UCSD-AML1 (cell line): Measurements from ENCODE around the gene IL1R1.
"Not testable (repeated sequence)": the region's sequence is repeated elsewhere in the genome, so short reads cannot be mapped to it uniquely, and the experiment has no call there.

Experiments
- DNase-seq: peaks from one replicate; lab custom pipeline; 2025; ENCODE audit not compliant: unreplicated experiment; lab: John Stamatoyannopoulos, UW

The IL1R1 gene, protein sequence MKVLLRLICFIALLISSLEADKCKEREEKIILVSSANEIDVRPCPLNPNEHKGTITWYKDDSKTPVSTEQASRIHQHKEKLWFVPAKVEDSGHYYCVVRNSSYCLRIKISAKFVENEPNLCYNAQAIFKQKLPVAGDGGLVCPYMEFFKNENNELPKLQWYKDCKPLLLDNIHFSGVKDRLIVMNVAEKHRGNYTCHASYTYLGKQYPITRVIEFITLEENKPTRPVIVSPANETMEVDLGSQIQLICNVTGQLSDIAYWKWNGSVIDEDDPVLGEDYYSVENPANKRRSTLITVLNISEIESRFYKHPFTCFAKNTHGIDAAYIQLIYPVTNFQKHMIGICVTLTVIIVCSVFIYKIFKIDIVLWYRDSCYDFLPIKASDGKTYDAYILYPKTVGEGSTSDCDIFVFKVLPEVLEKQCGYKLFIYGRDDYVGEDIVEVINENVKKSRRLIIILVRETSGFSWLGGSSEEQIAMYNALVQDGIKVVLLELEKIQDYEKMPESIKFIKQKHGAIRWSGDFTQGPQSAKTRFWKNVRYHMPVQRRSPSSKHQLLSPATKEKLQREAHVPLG

DNA sequence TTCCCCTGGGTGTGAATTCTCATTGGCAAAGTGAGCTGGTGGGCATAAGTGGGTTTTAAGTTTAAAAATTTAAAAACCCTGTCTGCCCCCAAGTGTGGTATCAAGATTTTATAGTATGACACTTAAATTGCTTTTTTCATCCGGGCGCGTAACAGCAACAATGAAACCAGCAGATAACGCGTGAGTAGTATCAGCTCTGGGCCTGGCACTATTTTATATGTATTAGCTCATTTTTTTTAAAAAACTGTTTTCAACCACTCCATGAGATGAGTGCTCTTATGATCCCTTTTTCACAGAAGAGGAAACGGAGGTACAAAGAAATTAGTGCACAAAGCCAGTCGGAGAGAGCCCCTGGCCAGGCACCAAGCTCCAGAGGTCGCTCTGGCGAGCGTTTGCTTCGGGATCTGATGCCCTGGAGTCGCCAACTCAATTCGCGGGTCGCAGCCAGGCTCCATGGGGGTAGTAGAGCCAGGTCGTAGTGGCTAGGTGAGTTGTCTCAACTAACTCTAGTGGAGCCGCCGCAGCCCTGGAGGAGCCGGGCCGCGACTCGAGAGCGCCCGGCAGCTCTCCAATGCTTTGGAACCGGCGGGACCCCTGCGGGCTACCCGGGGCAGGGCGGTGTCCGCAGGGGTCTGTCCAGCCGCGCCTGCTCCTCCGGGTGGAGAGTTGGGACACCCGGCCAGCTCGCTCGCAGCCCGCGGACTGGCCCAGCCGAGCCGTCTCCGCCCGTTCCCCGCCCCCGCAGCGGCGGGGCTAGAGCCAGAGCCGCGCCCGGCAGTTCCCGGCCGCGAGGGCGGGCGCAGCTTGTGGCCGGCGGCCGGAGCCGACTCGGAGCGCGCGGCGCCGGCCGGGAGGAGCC lies at the start of gene IL1R1:
IL1R1 (plus strand) TSS at position 777 of the 859 bp plus-strand sequence. CDS start 14,979 bp downstream, outside the sequence.
- no peak for DNase-seq

GRCh38 chr2:102093662-102094061 lies 48.9 kb upstream of the IL1R1 start:
- no peak for DNase-seq

- DNase-seq: no peak
These were observed 47.6 kb upstream of the IL1R1 start for GRCh38 chr2:102094917-102095316.

- no peak for DNase-seq
These were observed 46.4 kb upstream of the IL1R1 start for GRCh38 chr2:102096103-102096502.

DNA sequence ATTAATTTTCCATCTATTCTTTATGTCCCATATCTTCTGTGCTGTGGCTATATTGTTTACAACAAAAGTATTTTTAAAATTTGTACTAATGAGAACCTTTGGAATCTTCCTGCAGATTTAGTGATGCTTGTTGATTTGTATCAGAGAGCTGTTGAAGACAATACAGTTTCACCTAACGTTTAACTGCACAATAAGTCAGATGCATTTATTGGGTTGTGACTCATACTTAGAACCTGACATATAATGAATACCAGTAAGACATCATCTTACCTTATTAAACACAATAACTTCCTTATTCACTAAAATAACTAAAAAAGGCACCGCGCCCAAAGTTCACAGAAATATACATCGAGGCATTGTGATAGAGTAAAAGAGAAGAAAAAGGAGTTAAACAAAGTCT lies 43.8 kb upstream of the IL1R1 start:
- DNase-seq: no peak

DNA sequence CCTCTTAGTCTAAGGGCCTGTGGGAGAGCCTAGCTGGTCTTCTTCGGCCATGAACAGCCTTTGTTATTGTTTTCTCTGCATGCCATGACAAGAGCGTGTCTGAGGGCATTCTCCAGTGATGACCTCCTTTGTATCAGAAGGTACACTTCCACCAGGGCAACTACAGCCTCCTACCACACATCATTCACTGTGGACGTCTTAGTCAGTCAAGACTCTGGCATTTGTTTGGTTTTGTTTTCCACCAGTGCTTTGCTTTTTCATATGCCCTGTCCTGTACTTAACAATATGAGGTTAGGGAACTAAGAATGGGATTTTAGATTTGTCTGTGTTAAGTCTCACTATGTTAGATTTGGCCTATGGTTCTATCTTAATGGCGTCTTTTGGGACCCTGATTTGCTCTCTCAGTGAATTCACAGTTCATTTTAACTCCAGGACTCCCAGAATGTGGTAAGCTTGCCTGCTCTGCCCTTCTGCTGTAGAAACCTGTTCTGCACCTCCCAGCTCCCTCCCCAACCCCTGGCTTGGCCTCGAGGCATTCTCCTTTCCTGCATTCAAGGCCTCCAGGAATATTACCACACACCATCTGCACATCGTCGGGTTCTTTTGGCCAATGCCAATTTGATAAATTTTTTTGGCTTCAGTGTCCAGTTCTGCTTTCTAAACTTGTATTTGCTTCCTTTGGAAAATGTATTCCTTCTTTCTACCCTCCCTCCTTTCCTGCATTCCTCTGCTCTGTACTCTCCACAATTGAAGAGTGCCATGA lies 42.8 kb upstream of the IL1R1 start:
- DNase-seq: no peak

GRCh38 chr2:102100371-102101096 lies 42.0 kb upstream of the IL1R1 start:
- no peak for DNase-seq

DNA sequence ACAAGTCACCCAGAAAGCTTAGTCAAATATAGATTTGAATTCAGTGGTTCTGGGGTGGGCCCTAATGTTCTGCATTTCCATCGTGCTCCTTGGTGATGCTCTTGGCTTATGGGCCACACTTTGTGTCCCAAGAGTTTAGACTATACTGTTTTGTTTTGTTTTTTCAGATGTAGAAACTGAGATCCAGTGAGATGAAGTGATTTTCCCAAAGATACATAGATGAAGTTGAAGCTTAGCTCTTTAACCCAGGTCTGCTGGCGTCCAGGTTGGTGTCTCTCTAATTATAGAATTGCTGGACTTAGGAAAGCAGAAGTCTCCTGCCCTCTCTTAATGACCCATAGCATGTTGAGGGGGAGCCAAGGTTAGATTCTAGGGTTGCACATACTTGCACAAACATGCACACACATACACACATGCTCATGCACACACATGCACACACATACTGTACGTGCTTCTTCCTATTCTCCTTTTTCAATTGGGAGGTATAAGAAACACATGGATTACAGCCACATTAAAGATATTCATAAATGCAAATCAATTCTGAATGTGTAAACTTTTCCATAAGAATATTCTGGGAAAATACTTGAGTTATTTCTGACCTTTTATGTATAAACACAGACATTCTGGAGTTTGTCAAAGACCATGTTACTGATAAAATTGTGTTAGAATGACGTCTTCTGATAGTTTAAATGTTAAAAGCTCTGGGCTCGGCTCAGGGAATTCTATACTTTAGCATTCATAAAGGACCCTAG lies 41.3 kb upstream of the IL1R1 start:
- no peak for DNase-seq

DNA sequence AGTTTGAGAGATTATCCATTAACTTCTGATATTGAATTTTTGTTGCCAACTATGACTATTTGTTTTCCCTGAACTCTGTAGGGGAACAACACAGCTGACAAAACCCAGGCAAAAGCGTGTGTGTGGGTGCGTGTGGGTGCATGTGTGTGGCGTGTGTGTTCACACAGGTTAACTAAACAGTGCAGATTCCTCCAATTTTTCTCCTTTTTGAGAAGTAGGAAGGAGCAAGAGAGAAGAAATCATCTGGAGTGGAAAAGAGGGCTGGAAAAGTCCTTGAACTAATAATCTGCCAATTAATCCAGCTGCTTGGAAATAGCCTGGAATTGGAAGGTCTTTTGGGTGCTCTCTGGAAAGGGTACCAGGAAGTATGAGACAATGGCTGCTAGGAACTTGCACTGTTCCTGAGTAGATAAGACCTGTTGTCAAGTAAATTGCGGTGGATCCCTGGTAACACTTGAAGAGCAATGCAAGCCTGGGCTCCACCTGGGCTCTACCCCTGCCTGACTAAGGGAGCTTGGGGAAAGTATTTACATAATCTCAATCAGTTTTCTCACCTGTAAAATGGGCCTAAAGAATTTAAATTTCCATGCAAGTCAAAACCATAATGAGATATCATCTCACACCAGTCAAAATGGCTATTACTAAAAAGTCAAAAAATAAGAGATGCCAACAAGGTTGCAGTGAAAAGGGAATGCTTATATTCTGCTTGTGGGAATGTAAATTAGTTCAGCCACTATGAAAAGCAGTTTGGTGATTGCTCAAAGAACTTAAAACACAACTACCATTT lies 40.5 kb upstream of the IL1R1 start:
- DNase-seq: no peak

GRCh38 chr2:102102636-102102948 lies 40.0 kb upstream of the IL1R1 start:
- DNase-seq: not testable (repeated sequence)

- DNase-seq: no peak
These were observed 39.3 kb upstream of the IL1R1 start for GRCh38 chr2:102103284-102103683.

DNA sequence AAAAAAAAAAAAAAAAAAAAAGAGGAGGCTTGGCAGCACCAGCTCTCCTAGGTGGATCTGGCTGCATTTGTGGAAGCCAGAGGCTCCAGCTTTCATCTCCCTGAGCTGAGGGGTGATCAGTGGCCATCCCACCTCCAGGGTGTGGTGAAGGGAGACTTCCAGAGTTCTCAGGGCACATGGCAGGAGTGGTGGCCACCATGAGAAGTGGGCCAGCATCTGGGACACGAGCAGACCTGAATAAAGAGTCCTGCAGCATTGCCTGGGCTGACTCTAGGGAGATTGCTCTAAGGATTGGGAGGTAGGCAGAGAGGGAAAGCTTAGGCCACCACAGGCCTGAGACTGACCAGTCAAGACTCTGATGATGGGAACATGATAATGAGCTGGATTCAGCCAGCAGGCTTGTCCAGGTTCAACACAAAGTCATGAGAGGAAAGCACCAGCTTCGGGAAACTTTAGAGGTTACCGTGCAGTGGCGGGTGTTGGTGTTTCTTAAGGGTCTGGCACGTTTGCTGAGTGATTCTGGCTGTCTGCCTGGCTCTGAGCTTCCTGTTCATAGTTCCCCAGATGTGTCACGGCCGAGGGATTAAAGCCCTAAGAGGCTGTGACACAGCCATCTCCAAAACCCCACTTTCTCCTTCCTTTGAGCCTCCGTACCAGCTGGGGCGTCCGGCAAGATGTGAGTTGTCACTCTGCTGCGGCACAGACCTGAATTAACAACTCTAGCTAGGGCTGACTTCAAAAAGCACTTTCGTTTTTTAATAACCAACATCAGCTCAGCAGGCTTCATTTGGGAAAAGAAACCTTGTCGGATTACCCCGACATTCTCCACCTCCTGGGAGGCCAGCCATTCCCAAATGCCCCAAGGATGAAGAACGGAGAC lies 38.3 kb upstream of the IL1R1 start:
- peak; percentile 70 for DNase-seq

DNA sequence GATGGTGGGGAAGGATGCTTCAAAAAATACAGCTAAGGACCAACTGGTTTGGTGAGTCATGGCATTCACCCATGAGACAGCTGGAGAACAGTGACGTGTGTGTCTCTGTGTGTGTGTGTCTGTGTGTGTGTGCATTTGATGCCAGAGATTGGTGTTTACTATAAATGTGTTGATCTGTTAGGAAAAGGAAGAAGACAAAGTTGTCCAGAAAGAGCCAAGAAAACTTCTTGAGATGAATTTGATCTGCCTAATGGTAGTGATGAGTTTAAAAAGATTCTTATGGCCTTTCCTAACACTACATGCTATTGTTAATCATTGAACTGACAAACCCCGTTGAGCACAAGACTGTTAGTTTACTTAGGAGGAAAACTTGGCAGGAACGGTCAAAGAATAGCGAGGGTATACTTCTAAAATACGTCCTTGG lies 36.4 kb upstream of the IL1R1 start:
- no peak for DNase-seq

DNA sequence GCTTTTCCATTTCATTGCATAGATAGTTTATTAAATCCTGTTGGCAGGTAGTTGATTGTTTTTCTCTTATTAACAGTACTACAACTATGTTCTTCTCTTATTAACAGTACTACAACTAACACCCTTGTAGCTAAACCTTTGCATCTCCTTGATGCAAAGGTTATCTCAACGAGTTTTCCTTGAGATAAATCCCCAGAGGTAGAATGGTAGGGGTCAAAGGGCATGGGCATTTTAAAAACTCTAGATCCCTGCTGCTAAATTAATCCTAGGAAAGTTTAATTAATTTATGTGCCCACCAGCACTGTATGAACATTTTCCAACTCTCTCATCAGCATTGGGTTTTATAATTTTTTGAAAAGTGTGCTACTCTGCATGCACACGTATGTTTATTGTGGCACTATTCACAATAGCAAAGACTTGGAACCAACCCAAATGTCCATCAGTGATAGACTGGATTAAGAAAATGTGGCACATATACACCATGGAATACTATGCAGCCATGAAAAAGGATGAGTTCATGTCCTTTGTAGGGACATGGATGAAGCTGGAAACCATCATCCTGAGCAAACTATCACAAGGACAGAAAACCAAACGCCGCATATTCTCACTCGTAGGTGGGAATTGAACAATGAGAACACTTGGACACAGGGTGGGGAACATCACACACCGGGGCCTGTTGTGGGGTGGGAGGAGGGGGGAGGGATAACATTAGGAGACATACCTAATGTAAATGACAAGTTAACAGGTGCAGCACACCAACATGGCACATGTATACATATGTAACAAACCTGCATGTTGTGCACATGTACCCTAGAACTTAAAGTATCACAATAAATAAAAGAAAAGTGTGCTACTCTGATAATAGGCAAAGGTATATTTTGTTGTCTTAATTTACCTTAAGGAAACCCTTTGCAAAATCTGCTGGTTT lies 35.5 kb upstream of the IL1R1 start:
- DNase-seq: not testable (repeated sequence)

- DNase-seq: no peak
These were observed 34.8 kb upstream of the IL1R1 start for GRCh38 chr2:102107741-102108070.

DNA sequence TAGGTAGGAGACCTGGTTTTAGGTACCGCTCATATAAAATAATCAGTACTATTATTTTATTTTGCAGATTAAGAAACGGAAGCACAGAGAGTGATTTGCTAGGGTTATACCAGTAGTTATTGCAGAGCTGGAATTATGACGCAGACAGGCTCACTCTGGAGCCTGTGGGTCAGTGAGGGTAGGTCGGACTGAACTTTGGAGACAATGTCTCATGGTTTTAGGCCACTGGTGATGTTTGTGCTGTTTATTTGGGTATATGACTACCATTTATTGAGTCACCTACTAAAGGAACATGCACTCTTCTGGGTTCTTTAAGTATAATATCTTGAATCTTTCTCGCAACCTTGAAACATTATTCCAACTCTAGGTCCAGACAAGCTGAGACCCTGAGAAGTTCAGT lies 33.5 kb upstream of the IL1R1 start:
- no peak for DNase-seq

DNA sequence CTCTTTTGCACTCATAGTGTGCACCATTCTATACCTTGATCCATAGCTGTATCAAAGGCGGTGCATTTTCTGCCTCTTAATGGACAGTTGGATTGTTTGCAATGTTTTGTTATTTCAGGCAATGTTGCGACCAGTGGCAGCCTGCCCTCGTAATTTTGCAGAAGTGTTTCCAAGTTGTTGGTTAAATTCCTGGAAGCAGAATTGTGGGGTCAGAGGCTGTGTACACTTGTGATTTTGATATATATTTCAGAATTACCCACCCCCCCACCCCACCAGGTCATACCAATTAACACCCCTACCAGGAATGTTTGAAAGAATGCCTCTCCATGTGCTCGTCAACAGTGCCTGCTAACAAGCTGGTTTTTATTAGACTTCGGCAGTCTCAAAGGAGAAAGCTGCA lies 32.4 kb upstream of the IL1R1 start:
- DNase-seq: no peak
